A673 (cell line): ENCODE measurements around the gene UVRAG. TPM values are rescaled to one million over a fixed set of nuclear protein-coding genes. Genes with fewer than 3 reads are reported as not detected.

ENCODE experiments used
- BruUV-seq: library from RNA; stranded (reverse); fragments of 400-500 nt; replicated peaks from 2 replicates; lab custom pipeline; 2021; lab: Mats Ljungman, UMichigan
- CTCF ChIA-PET: fragments of 300-600 bp; sonication (Branson Sonifier 250); formaldehyde crosslinking; loops from one replicate; lab custom pipeline; 2022; ENCODE audit warnings: antibody characterized with exemption; lab: Charles Lee
- POLR2A ChIA-PET: fragments of 300-600 bp; sonication (Branson Sonifier 250); formaldehyde crosslinking; loops from one replicate; lab custom pipeline; 2022; ENCODE audit warnings: antibody characterized with exemption; ENCODE audit not compliant: low non-redundant PET; lab: Charles Lee
- DNase-seq: peaks from one replicate; pipeline ENCODE4 v3.0.0-alpha.2; 2015; ENCODE audit warnings: low spot score
- H3K27ac ChIP-seq: fragments of 200-600 bp; sonication (generic); 2 replicates; pipeline ENCODE4 v1.5.1; 2016; ENCODE audit warnings: mixed run types, low read depth, mild to moderate bottlenecking, mixed read lengths, antibody characterized with exemption, low read length; ENCODE audit not compliant: poor library complexity, severe bottlenecking
- H3K27me3 ChIP-seq: fragments of 200-600 bp; sonication (generic); replicated peaks from 2 replicates; pipeline ENCODE4 v1.6.1; 2017; ENCODE audit warnings: mixed run types, low read depth, mild to moderate bottlenecking, mixed read lengths, antibody characterized with exemption, low read length; ENCODE audit not compliant: insufficient read depth, poor library complexity
- H3K36me3 ChIP-seq: fragments of 200-600 bp; sonication (generic); 2 replicates; pipeline ENCODE4 v1.6.1; 2016; ENCODE audit warnings: mixed run types, mild to moderate bottlenecking, mixed read lengths, antibody characterized with exemption, low read length; ENCODE audit not compliant: insufficient read depth, poor library complexity, severe bottlenecking
- H3K4me1 ChIP-seq: fragments of 200-600 bp; sonication (generic); 2 replicates; pipeline ENCODE4 v1.6.1; 2017; ENCODE audit warnings: mixed run types, mild to moderate bottlenecking, mixed read lengths, antibody characterized with exemption, low read length; ENCODE audit not compliant: insufficient read depth, poor library complexity, severe bottlenecking
- H3K4me3 ChIP-seq: fragments of 200-600 bp; sonication (generic); 2 replicates; pipeline ENCODE4 v1.5.1; 2016; ENCODE audit warnings: low read depth, mixed run types, mild to moderate bottlenecking, mixed read lengths, low read length; ENCODE audit not compliant: poor library complexity, severe bottlenecking
- H3K9me3 ChIP-seq: fragments of 200-600 bp; sonication (generic); 2 replicates; pipeline ENCODE4 v1.6.1; 2016; ENCODE audit warnings: mixed run types, low read depth, mild to moderate bottlenecking, mixed read lengths, antibody characterized with exemption, low read length; ENCODE audit not compliant: poor library complexity, severe bottlenecking
- CTCF ChIP-seq: fragments of 300-800, 200-600 bp; sonication (generic); conservative IDR thresholded peaks from 2 replicates; pipeline ENCODE4 v1.5.1; 2017; ENCODE audit warnings: low read depth, mild to moderate bottlenecking, antibody characterized with exemption, low read length, moderate library complexity, mixed read lengths
- EZH2 ChIP-seq: fragments of 200-600 bp; sonication (generic); IDR thresholded peaks from 2 replicates; pipeline ENCODE4 v1.6.1; 2017; ENCODE audit warnings: borderline replicate concordance, low read depth, mild to moderate bottlenecking, mixed read lengths, antibody characterized with exemption, low read length; ENCODE audit not compliant: poor library complexity, severe bottlenecking
- intact Hi-C: fragments of 100-400 bp; cut with micrococcal nuclease; formaldehyde crosslinking; loops from one replicate; pipeline ENCODE4 v1.10.0; 2022; ENCODE audit not compliant: unreplicated experiment
- total RNA-seq: library from RNA; stranded (reverse); gene quantifications from 2 replicates; pipeline ENCODE4 v1.2.3, GENCODE V29; 2021

Gene UVRAG
- total RNA-seq, 1 experiment from 2014 or later: 21.1 TPM

GRCh38 chr11:75841739-75842138 lies 26.7 kb downstream of the UVRAG start:
- intact Hi-C loops: no loop called here
- Histone ChIP-seq H3K27ac (no peak overlapping the region), H3K4me1 (no peaks in the 10 kb centered on the region), H3K27me3 (no peaks in the 10 kb centered on the region), H3K36me3 (no peaks in the 10 kb centered on the region), H3K4me3 (no peak overlapping the region), H3K9me3 (no peaks in the 10 kb centered on the region)
- POLR2A ChIA-PET: no interaction called here
- CTCF ChIA-PET: no interaction called here
- no TSS peak for BruUV-seq
- no peak for DNase-seq
- TF ChIP-seq CTCF (no peak), EZH2 (no peak)

- POLR2A ChIA-PET: no interaction called here
- no peaks in the 10 kb centered on the region for H3K9me3 ChIP-seq
- DNase-seq: no peak
Measured at GRCh38 chr11:75845324-75845723, 30.3 kb downstream of the UVRAG start.

GRCh38 chr11:75849894-75850293 lies 34.9 kb downstream of the UVRAG start:
- Histone ChIP-seq H3K27ac (no peak overlapping the region), H3K4me3 (no peak overlapping the region), H3K36me3 (no peaks in the 10 kb centered on the region), H3K4me1 (peaks cover 14% of the 10 kb centered on the region), H3K9me3 (no peaks in the 10 kb centered on the region), H3K27me3 (no peaks in the 10 kb centered on the region)
- BruUV-seq: no TSS peak
- TF ChIP-seq CTCF (no peak), EZH2 (no peak)
- peak; percentile 17 for DNase-seq
- ChIA-PET POLR2A (no interaction called here), CTCF (no interaction called here)
- intact Hi-C loops: loop anchor here (5.0 kb wide), 1 partner anchor 33 kb away; the partner anchor contains the start of gene UVRAG

More at GRCh38 chr11:75845324-75845723, 30.3 kb downstream of the UVRAG start:
- CTCF ChIA-PET: no interaction called here
- no peak overlapping the region for H3K27ac ChIP-seq
- no peak overlapping the region for H3K4me3 ChIP-seq
- H3K36me3 ChIP-seq: no peaks in the 10 kb centered on the region
- intact Hi-C loops: no loop called here
- H3K4me1 ChIP-seq: peaks cover under 1% of the 10 kb centered on the region
- TF ChIP-seq EZH2 (no peak), CTCF (no peak)
- H3K27me3 ChIP-seq: no peaks in the 10 kb centered on the region
- BruUV-seq: no TSS peak
